ENCODE results near the gene CYB561. TPM values are rescaled to one million over a fixed set of nuclear protein-coding genes. Genes with fewer than 3 reads are reported as not detected.

Gene CYB561
- total and polyA plus RNA-seq, 2 donors (not counting 1 experiment from before 2014, with no cell fraction given), result 3.5 to 4.9 TPM

DNA sequence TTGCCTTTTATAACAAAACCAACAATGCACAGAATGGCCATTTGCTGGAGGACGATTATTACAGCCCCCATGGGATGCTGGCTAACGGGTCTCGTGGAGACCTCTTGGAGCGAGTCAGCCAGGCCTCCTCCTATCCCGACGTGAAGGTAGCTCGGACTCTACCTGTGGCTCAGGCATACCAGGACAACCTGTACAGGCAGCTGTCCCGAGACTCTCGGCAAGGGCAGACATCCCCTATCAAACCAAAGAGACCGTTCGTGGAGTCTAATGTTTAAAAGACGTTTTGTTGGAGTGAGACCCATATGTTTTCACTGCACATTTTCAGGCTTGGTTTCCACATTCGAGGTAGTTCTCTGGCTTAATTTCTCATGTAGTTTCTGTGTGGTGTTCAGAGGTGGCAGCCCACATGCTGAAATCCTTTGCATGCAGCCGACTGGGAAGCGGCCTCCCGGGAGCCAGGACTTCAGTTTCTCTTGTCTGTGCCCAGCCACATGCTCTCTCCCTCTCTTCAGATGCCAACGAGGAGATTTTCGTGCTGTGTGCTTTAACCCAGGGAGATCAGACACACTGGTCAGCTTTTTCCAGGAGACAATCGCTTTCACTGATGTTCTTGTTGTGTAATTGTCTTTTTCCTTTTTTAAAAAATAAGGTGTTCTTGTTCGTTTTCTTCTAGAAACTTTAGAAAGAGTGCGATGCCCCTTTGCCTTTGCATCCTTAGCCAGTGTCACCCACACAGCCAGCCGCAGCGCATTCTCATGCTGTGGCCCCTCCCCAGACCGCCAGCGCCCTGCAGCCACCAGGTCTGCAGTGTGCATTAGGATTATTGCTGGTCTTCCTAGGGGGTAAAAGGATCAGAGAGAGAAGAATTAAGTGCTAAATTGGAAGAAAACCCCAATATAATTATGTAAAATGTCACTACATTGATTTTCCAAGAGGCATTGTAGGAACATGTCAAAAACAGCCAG, 24.1 kb downstream of the CYB561 start:
- POLR2A ChIA-PET, result no interaction called here
- TF ChIP-seq, protein P1, sequence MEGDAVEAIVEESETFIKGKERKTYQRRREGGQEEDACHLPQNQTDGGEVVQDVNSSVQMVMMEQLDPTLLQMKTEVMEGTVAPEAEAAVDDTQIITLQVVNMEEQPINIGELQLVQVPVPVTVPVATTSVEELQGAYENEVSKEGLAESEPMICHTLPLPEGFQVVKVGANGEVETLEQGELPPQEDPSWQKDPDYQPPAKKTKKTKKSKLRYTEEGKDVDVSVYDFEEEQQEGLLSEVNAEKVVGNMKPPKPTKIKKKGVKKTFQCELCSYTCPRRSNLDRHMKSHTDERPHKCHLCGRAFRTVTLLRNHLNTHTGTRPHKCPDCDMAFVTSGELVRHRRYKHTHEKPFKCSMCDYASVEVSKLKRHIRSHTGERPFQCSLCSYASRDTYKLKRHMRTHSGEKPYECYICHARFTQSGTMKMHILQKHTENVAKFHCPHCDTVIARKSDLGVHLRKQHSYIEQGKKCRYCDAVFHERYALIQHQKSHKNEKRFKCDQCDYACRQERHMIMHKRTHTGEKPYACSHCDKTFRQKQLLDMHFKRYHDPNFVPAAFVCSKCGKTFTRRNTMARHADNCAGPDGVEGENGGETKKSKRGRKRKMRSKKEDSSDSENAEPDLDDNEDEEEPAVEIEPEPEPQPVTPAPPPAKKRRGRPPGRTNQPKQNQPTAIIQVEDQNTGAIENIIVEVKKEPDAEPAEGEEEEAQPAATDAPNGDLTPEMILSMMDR (IDR thresholded peaks at IDR 0.05), result no peak
- TF ChIP-seq EZH2 (IDR thresholded peaks at IDR 0.05; ENCODE audit: borderline replicate concordance, insufficient read depth, low read depth, low read length, poor library complexity, severe bottlenecking), result no peak

More for the DNA sequence above, 24.1 kb downstream of the CYB561 start:
- Histone ChIP-seq H4K20me1 (ENCODE audit: control insufficient read depth, insufficient read depth, low read length, poor library complexity, severe bottlenecking) (no peaks in the 10 kb centered on the region), H3K27ac (ENCODE audit: low read length in 2 of 2) (no peak overlapping the region), H3K4me2 (replicated peaks; ENCODE audit: low read depth, low read length, poor library complexity, severe bottlenecking) (no peak overlapping the region), H3K36me3 (replicated peaks in 1 of 2; ENCODE audit: control extremely low read depth in 1 of 2, control insufficient read depth in 1 of 2, extremely low read depth in 1 of 2, insufficient read depth in 2 of 2, low read length in 1 of 2) (no peaks in the 10 kb centered on the region), H3K4me1 (ENCODE audit: control insufficient read depth in 2 of 2, insufficient read depth in 2 of 2, low read length in 2 of 2) (peaks cover 0 to 8% of the 10 kb centered on the region in 2 donors), H3K9me3 (ENCODE audit: control extremely low read depth in 1 of 3, control insufficient read depth in 2 of 3, insufficient read depth in 1 of 3, low read length in 2 of 3) (no peaks in the 10 kb centered on the region), H3K79me2 (ENCODE audit: control insufficient read depth, insufficient read depth, low read length) (no peaks in the 10 kb centered on the region), H2AFZ (ENCODE audit: insufficient read depth, low read depth, low read length, poor library complexity, severe bottlenecking) (no peak overlapping the region), H3K4me3 (ENCODE audit: control extremely low read depth in 1 of 5, extremely low read depth in 1 of 5, insufficient read depth in 1 of 5, low read depth in 2 of 5, low read length in 4 of 5) (no peak overlapping the region), H3K9ac (ENCODE audit: low read length) (no peak overlapping the region), H3K27me3 (replicated peaks in 1 of 4; ENCODE audit: control extremely low read depth in 1 of 4, control insufficient read depth in 3 of 4, insufficient read depth in 4 of 4, low read length in 3 of 4) (no peaks in the 10 kb centered on the region)
- WGBS (ENCODE audit: insufficient coverage), result 97% methylated on average over 14 of the region's 25 CpGs
- intact Hi-C loops (cut with micrococcal nuclease), result no loop called here
- DNase-seq (no peak), ATAC-seq (ENCODE audit: low read depth) (no peak)
- H3K27me3 Mint-ChIP-seq, result peaks cover 7% of the 10 kb centered on the region
- H3K9me3 Mint-ChIP-seq (ENCODE audit: insufficient read depth), result no peaks in the 10 kb centered on the region
- no peak overlapping the region for H3K4me3 Mint-ChIP-seq
- H3K4me1 Mint-ChIP-seq, result peaks cover 9% of the 10 kb centered on the region
- CTCF ChIA-PET, result interaction anchor here (0.8 to 8.7 kb wide), 2 partner anchors 191 to 288 kb away, joined by 3 to 158 read pairs; no protein-coding TSS in a partner anchor
- H3K27ac Mint-ChIP-seq, result no peak overlapping the region
